ENCODE data around the gene SNED1. TPM values are rescaled to one million over a fixed set of nuclear protein-coding genes. Genes with fewer than 3 reads are reported as not detected.

Gene SNED1
- polyA plus RNA-seq, 1 donor from 2014 or later = 0.32 TPM

- Histone ChIP-seq H4K20me1 (ENCODE audit: insufficient read depth) (no peaks in the 10 kb centered on the region), H3K27ac (ENCODE audit: low read length) (no peak overlapping the region), H3K4me3 (ENCODE audit: low read length) (no peak overlapping the region), H3K79me2 (replicated peaks; ENCODE audit: insufficient read depth, low read length) (no peaks in the 10 kb centered on the region), H3K36me3 (ENCODE audit: insufficient read depth, low read length) (no peaks in the 10 kb centered on the region), H3K4me2 (ENCODE audit: low read length) (no peak overlapping the region), H3K9ac (ENCODE audit: low read length) (no peak overlapping the region), H3K9me3 (ENCODE audit: low read length) (no peaks in the 10 kb centered on the region), H3K27me3 (ENCODE audit: insufficient read depth, low read depth, low read length) (no peaks in the 10 kb centered on the region), H3K9me2 (ENCODE audit: insufficient read depth, low read length) (no peaks in the 10 kb centered on the region), H2AFZ (ENCODE audit: low read depth, low read length) (no peak overlapping the region), H3F3A (ENCODE audit: insufficient read depth, low read length, poor library complexity, severe bottlenecking) (no peaks in the 10 kb centered on the region)
- TF ChIP-seq EP300 (conservative IDR thresholded peaks at IDR 0.05; ENCODE audit: poor library complexity, severe bottlenecking) (no peak), POLR2AphosphoS5 (IDR thresholded peaks at IDR 0.05) (no peak), MXI1 (conservative IDR thresholded peaks at IDR 0.05; ENCODE audit: poor library complexity, severe bottlenecking) (no peak), CTCF (IDR thresholded peaks at IDR 0.05; ENCODE audit: poor library complexity, severe bottlenecking) (no peak), EZH2 (IDR thresholded peaks at IDR 0.05; ENCODE audit: borderline replicate concordance, insufficient read depth, low read length, poor library complexity, severe bottlenecking) (no peak), RAD21 (conservative IDR thresholded peaks at IDR 0.05) (no peak), REST (IDR thresholded peaks at IDR 0.05; ENCODE audit: borderline replicate concordance) (no peak), TAF1 (IDR thresholded peaks at IDR 0.05; ENCODE audit: low read depth) (no peak), SMC3 (conservative IDR thresholded peaks at IDR 0.05; ENCODE audit: poor library complexity) (no peak)
These were observed 69.9 kb downstream of the SNED1 start for GRCh38 chr2:241068136-241068941.

DNA sequence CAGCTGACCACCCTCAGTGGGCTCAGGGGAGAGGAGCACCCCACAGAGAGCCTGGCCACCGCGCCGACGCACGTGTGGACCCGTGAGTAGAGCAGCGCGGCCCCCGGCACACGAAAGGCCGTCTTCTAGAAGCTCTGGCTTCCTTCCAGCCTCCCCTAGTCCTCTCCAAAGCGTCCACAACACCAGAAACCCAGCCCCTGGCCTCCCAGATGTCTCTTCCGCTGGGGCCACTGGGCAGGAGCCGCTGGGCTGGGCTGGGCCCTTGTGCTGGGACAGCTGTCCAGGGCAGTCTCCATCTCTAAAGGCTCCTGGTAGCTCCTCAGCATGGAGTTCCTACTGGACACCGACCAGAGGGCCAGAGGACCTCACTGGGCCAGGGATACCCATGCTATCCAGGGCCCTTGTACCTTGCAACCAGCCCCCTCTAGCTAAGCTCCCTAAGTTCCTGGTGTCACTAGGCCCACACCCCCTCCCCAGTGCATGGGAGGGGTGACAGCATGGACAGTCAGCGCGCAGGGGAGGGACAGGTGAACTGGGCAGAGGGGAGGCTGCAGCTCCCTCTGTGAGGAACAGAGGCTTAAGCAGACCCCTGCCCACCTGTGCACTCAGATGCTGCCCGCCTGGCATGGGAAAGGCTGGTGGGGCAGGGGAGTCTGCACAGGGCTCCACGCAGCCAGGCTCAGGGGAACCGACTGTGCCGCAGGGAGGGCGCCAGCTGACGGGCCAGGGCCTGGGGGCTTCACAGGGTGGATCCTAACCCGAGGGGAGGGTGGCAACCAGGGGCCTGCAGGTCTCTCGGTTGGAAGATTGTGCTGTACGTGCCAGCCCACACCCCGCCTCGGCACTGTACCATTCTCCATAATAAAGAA lies 70.8 kb downstream of the SNED1 start:
- no peak overlapping the region for H3K27ac ChIP-seq (ENCODE audit: low read length)
- H2AFZ ChIP-seq (ENCODE audit: low read depth, low read length) = no peak overlapping the region
- no peak overlapping the region for H3K4me3 ChIP-seq (ENCODE audit: low read length)
- no peaks in the 10 kb centered on the region for H3K36me3 ChIP-seq (ENCODE audit: insufficient read depth, low read length)
- no peak overlapping the region for H3K9ac ChIP-seq (ENCODE audit: low read length)
- H3K4me2 ChIP-seq (ENCODE audit: low read length) = no peak overlapping the region
- TF ChIP-seq RAD21 (conservative IDR thresholded peaks at IDR 0.05) = no peak
- TF ChIP-seq TAF1 (IDR thresholded peaks at IDR 0.05; ENCODE audit: low read depth) = no peak
- TF ChIP-seq EP300 (conservative IDR thresholded peaks at IDR 0.05; ENCODE audit: poor library complexity, severe bottlenecking) = no peak
- no peak for TF ChIP-seq SMC3 (conservative IDR thresholded peaks at IDR 0.05; ENCODE audit: poor library complexity)
- TF ChIP-seq CTCF (IDR thresholded peaks at IDR 0.05; ENCODE audit: poor library complexity, severe bottlenecking) = no peak
- no peak for TF ChIP-seq POLR2AphosphoS5 (IDR thresholded peaks at IDR 0.05)
- no peaks in the 10 kb centered on the region for H4K20me1 ChIP-seq (ENCODE audit: insufficient read depth)
- no peaks in the 10 kb centered on the region for H3F3A ChIP-seq (ENCODE audit: insufficient read depth, low read length, poor library complexity, severe bottlenecking)
- H3K9me2 ChIP-seq (ENCODE audit: insufficient read depth, low read length) = no peaks in the 10 kb centered on the region
- no peaks in the 10 kb centered on the region for H3K79me2 ChIP-seq (replicated peaks; ENCODE audit: insufficient read depth, low read length)
- no peaks in the 10 kb centered on the region for H3K27me3 ChIP-seq (ENCODE audit: insufficient read depth, low read depth, low read length)
- H3K9me3 ChIP-seq (ENCODE audit: low read length) = no peaks in the 10 kb centered on the region

All from neural cell (in vitro differentiated cells).